Suprapubic skin (tissue), 2 donors: ENCODE measurements around the gene FDXR.

Source experiments
- EP300 ChIP-seq: sonication (generic); formaldehyde crosslinking; IDR thresholded peaks from one replicate; pipeline ENCODE4 v1.6.1; 2017; ENCODE audit warnings: antibody characterized with exemption
- POLR2A ChIP-seq, 2 donors: fragments of 450-650 bp; IDR thresholded peaks; one replicate each; pipeline ENCODE4 v1.6.1; 2017; ENCODE audit warnings: antibody characterized with exemption in 2 of 2, mild to moderate bottlenecking in 2 of 2, moderate library complexity in 2 of 2

DNA sequence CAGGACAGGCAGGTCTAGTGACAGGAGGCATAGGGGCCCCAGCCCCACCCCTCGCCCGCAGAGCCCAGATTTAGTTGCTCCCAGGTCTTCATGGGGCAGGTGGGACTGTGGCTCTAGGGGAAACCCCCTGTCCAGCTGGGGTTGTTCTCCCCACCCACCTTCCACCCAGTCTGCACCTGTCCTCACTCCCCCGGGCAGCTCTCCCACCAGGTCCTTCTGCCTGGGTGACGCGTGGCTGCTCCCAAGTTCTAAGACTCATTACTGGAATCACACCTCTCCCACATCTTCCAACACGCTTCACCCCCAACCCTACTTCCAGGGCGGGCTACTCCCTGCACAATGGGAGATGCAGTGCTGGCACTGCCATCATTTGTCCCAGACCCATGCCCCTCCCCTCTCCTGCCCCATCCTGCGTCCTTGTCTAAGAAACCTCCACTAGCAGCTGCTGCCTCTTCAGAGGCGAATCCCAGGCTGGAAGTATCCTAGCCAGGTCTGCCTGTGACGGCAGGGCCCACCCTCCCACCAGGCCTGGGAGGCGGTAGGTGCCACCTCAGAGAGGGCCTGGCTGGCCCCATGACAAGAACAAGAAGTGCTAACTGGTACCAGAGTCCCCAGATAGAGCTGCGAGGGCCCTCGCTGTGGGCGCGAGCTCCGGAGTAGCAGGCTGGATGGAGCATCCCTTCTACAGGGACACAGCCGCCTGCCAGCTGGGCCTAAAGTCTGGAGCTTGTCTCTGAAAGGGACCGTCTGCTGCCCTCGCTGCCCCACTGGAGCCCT, 35.9 kb downstream of the FDXR start:
- TF ChIP-seq POLR2A (IDR thresholded peaks at IDR 0.05) (no peak), EP300 (no peak)
